GM18907 (cell line): Measurements from ENCODE around the gene ADCY10.
"Not testable (repeated sequence)": the region's sequence is repeated elsewhere in the genome, so short reads cannot be mapped to it uniquely, and the experiment has no call there.

Experiments used
- ATAC-seq: cut with Tn5 transposase; IDR thresholded peaks from one replicate; pipeline ENCODE4 v1.9.1; 2021; ENCODE audit warnings: mild to moderate bottlenecking, moderate library complexity; ENCODE audit not compliant: unreplicated experiment

Gene ADCY10

GRCh38 chr1:167882376-167882775, 31.6 kb downstream of the ADCY10 start:
- no peak for ATAC-seq

- no peak for ATAC-seq
These were observed 32.1 kb downstream of the ADCY10 start for GRCh38 chr1:167881786-167882185.

- ATAC-seq, result no peak
These were observed 32.9 kb downstream of the ADCY10 start for GRCh38 chr1:167881069-167881468.

- no peak for ATAC-seq
These were observed 33.3 kb downstream of the ADCY10 start for GRCh38 chr1:167880580-167881021.

- ATAC-seq, result no peak
These were observed 34.4 kb downstream of the ADCY10 start for GRCh38 chr1:167879508-167879907.

GRCh38 chr1:167878372-167879160, 35.4 kb downstream of the ADCY10 start:
- no peak for ATAC-seq

- ATAC-seq, result no peak
These were observed 37.2 kb downstream of the ADCY10 start for GRCh38 chr1:167876597-167877175.

- no peak for ATAC-seq
These were observed 42.6 kb downstream of the ADCY10 start for GRCh38 chr1:167871331-167871730.

- ATAC-seq, result not testable (repeated sequence)
These were observed 44.6 kb downstream of the ADCY10 start for GRCh38 chr1:167869157-167870001.

GRCh38 chr1:167866739-167867414, 47.1 kb downstream of the ADCY10 start:
- not testable (repeated sequence) for ATAC-seq

GRCh38 chr1:167866326-167866725, 47.6 kb downstream of the ADCY10 start:
- ATAC-seq, result not testable (repeated sequence)

- not testable (repeated sequence) for ATAC-seq
These were observed 48.1 kb downstream of the ADCY10 start for GRCh38 chr1:167865804-167866308.

GRCh38 chr1:167865193-167865592, 48.7 kb downstream of the ADCY10 start:
- ATAC-seq, result not testable (repeated sequence)

- ATAC-seq, result no peak
These were observed 49.4 kb downstream of the ADCY10 start for GRCh38 chr1:167864392-167865032.

GRCh38 chr1:167863921-167864279, 50.0 kb downstream of the ADCY10 start:
- ATAC-seq, result no peak

- ATAC-seq, result not testable (repeated sequence)
These were observed 50.6 kb downstream of the ADCY10 start for GRCh38 chr1:167863191-167863920.

- ATAC-seq, result no peak
These were observed 51.4 kb downstream of the ADCY10 start for GRCh38 chr1:167862432-167863076.

- ATAC-seq, result no peak
These were observed 52.1 kb downstream of the ADCY10 start for GRCh38 chr1:167861664-167862381.
